ENCODE data around the gene TMEM209. TPM values are rescaled to one million over a fixed set of nuclear protein-coding genes. Genes with fewer than 3 reads are reported as not detected.
"Not testable (repeated sequence)": the region's sequence is repeated elsewhere in the genome, so short reads cannot be mapped to it uniquely, and the experiment has no call there.

The TMEM209 gene
- total RNA-seq, 2 donors from 2014 or later, result 7.6 to 12.2 TPM

GRCh38 chr7:130195396-130195795 is 9.8 kb downstream of the TMEM209 start:
- H3K4me3 ChIP-seq, result no peak overlapping the region
- TF ChIP-seq CTCF (IDR thresholded peaks at IDR 0.05) (no peak), POLR2A (IDR thresholded peaks at IDR 0.05) (no peak)
- H3K27ac ChIP-seq, result no peak overlapping the region

GRCh38 chr7:130191791-130192190 is 13.4 kb downstream of the TMEM209 start:
- Histone ChIP-seq H3K27ac (no peak overlapping the region), H3K4me1 (peaks cover 5% of the 10 kb centered on the region), H3K27me3 (no peaks in the 10 kb centered on the region), H3K4me3 (no peak overlapping the region), H3K36me3 (replicated peaks in 1 of 2; ENCODE audit: insufficient read depth in 1 of 2, low read depth in 2 of 2) (peaks cover 0 to 9% of the 10 kb centered on the region in 2 donors), H3K9me3 (no peaks in the 10 kb centered on the region)
- intact Hi-C loops (cut with DNase I), result no loop called here
- ATAC-seq, result no peak
- DNase-seq, result no peak
- TF ChIP-seq POLR2A (IDR thresholded peaks at IDR 0.05) (no peak), CTCF (IDR thresholded peaks at IDR 0.05) (no peak)
- WGBS, 2 donors, result 95 to 97% methylated on average over 7 of the region's 7 CpGs

More at GRCh38 chr7:130195396-130195795, 9.8 kb downstream of the TMEM209 start:
- WGBS, 2 donors, result 97 to 98% methylated on average over 2 of the region's 2 CpGs
- peaks cover 0 to 10% of the 10 kb centered on the region in 2 donors for H3K36me3 ChIP-seq (replicated peaks in 1 of 2; ENCODE audit: insufficient read depth in 1 of 2, low read depth in 2 of 2)
- no peak for ATAC-seq
- H3K27me3 ChIP-seq, result no peaks in the 10 kb centered on the region
- H3K9me3 ChIP-seq, result no peaks in the 10 kb centered on the region
- no peak for DNase-seq
- H3K4me1 ChIP-seq, result no peaks in the 10 kb centered on the region
- intact Hi-C loops (cut with DNase I), result no loop called here

GRCh38 chr7:130189343-130189742 is 15.9 kb downstream of the TMEM209 start:
- no peak overlapping the region for H3K4me3 ChIP-seq
- H3K27ac ChIP-seq, result no peak overlapping the region
- no peaks in the 10 kb centered on the region for H3K27me3 ChIP-seq
- H3K9me3 ChIP-seq, result no peaks in the 10 kb centered on the region
- peaks cover 5% of the 10 kb centered on the region for H3K4me1 ChIP-seq
- TF ChIP-seq POLR2A (IDR thresholded peaks at IDR 0.05), result no peak
- no peak for TF ChIP-seq CTCF (IDR thresholded peaks at IDR 0.05)
- intact Hi-C loops (cut with DNase I), result no loop called here
- peaks cover 0 to 4% of the 10 kb centered on the region in 2 donors for H3K36me3 ChIP-seq (replicated peaks in 1 of 2; ENCODE audit: insufficient read depth in 1 of 2, low read depth in 2 of 2)
- DNase-seq, result no peak
- WGBS, 2 donors, result 93 to 97% methylated on average over 5 of the region's 5 CpGs
- no peak for ATAC-seq

- no peak for ATAC-seq
- Histone ChIP-seq H3K27me3 (no peaks in the 10 kb centered on the region), H3K9me3 (no peaks in the 10 kb centered on the region), H3K36me3 (replicated peaks in 1 of 2; ENCODE audit: insufficient read depth in 1 of 2, low read depth in 2 of 2) (peaks cover 0 to 4% of the 10 kb centered on the region in 2 donors), H3K4me3 (no peak overlapping the region), H3K4me1 (peaks cover 5% of the 10 kb centered on the region), H3K27ac (no peak overlapping the region)
- intact Hi-C loops (cut with DNase I), result no loop called here
- 88 to 98% methylated on average over 2 of the region's 2 CpGs for WGBS, 2 donors
- DNase-seq, result no peak
- TF ChIP-seq CTCF (IDR thresholded peaks at IDR 0.05) (no peak), POLR2A (IDR thresholded peaks at IDR 0.05) (no peak)
Measured at GRCh38 chr7:130187360-130187759, 17.8 kb downstream of the TMEM209 start.

GRCh38 chr7:130184349-130184748 is 20.9 kb downstream of the TMEM209 start:
- ATAC-seq; H3K36me3 ChIP-seq (replicated peaks in 1 of 2; ENCODE audit: insufficient read depth in 1 of 2, low read depth in 2 of 2): not testable (repeated sequence)
- 93 to 97% methylated on average over 5 of the region's 5 CpGs for WGBS, 2 donors

More at GRCh38 chr7:130184349-130184748, 20.9 kb downstream of the TMEM209 start:
- H3K4me1 ChIP-seq; H3K9me3 ChIP-seq; H3K27ac ChIP-seq; H3K27me3 ChIP-seq; H3K4me3 ChIP-seq; intact Hi-C loops (cut with DNase I); DNase-seq: not testable (repeated sequence)

Data from body of pancreas (tissue), 4 donors.